Parathyroid adenoma (tissue), 2 donors: Measurements from ENCODE around the gene DMC1.

Source experiments
- H2AFZ ChIP-seq: fragments of 300-600 bp; sonication (generic); one replicate; pipeline ENCODE4 v1.7.0; 2017; ENCODE audit warnings: antibody characterized with exemption, mild to moderate bottlenecking
- H3K27ac ChIP-seq: fragments of 300-600 bp; sonication (generic); one replicate; pipeline ENCODE4 v1.7.0; 2017
- H3K27me3 ChIP-seq: fragments of 300-600 bp; sonication (generic); one replicate; pipeline ENCODE4 v1.7.0; 2017; ENCODE audit warnings: low read length; ENCODE audit not compliant: control insufficient read depth, insufficient read depth
- H3K36me3 ChIP-seq: fragments of 300-600 bp; sonication (generic); one replicate; pipeline ENCODE4 v1.7.0; 2017; ENCODE audit warnings: low read length; ENCODE audit not compliant: control insufficient read depth, insufficient read depth
- H3K4me1 ChIP-seq: fragments of 300-600 bp; sonication (generic); one replicate; pipeline ENCODE4 v1.7.0; 2017; ENCODE audit warnings: control low read depth
- H3K4me2 ChIP-seq: fragments of 300-600 bp; sonication (generic); one replicate; pipeline ENCODE4 v1.7.0; 2017; ENCODE audit warnings: low read length
- H3K4me3 ChIP-seq: fragments of 300-600 bp; sonication (generic); one replicate; pipeline ENCODE4 v1.7.0; 2017; ENCODE audit warnings: low read depth, low read length
- H3K79me2 ChIP-seq: fragments of 300-600 bp; sonication (generic); one replicate; pipeline ENCODE4 v1.7.0; 2017; ENCODE audit warnings: control low read depth
- H3K9ac ChIP-seq: fragments of 300-600 bp; sonication (generic); one replicate; pipeline ENCODE4 v1.7.0; 2017; ENCODE audit warnings: mild to moderate bottlenecking
- H3K9me3 ChIP-seq: fragments of 300-600 bp; sonication (generic); one replicate; pipeline ENCODE4 v1.7.0; 2017; ENCODE audit warnings: low read length; ENCODE audit not compliant: control insufficient read depth
- TF ChIP-seq, protein P1 (sequence below): fragments of 300-600 bp; sonication (generic); IDR thresholded peaks from one replicate; pipeline ENCODE4 v1.7.0; 2017; ENCODE audit warnings: antibody characterized with exemption, mild to moderate bottlenecking
- donor health status: primary hyperparathyroidism.

Gene DMC1

DNA sequence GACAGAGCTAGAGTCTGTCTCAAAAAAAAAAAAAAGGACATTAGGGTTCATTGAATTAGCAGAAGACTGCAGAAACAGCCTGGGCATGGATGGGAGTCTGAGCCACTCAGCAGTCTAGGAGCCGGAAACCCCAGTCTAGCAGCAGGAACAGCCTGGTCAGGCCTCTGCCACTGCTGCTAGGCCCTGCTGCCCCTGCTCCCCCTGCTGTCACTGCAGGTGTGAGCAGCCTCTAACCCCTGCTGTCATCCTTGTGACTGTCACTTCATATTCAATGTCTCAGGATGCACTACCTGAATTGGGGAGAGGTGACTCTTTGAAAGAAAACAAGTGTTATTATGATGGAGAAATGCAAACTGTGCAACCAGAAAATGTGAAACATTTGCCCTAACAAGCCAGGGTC lies 56.9 kb downstream of the DMC1 start:
- H3K4me1 ChIP-seq, result no peaks in the 10 kb centered on the region
- no peaks in the 10 kb centered on the region for H3K27me3 ChIP-seq
- H2AFZ ChIP-seq, result no peak overlapping the region
- H3K4me2 ChIP-seq, result no peak overlapping the region
- TF ChIP-seq, protein P1, sequence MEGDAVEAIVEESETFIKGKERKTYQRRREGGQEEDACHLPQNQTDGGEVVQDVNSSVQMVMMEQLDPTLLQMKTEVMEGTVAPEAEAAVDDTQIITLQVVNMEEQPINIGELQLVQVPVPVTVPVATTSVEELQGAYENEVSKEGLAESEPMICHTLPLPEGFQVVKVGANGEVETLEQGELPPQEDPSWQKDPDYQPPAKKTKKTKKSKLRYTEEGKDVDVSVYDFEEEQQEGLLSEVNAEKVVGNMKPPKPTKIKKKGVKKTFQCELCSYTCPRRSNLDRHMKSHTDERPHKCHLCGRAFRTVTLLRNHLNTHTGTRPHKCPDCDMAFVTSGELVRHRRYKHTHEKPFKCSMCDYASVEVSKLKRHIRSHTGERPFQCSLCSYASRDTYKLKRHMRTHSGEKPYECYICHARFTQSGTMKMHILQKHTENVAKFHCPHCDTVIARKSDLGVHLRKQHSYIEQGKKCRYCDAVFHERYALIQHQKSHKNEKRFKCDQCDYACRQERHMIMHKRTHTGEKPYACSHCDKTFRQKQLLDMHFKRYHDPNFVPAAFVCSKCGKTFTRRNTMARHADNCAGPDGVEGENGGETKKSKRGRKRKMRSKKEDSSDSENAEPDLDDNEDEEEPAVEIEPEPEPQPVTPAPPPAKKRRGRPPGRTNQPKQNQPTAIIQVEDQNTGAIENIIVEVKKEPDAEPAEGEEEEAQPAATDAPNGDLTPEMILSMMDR, result peak; percentile 21
- no peak overlapping the region for H3K27ac ChIP-seq
- no peaks in the 10 kb centered on the region for H3K9me3 ChIP-seq
- no peaks in the 10 kb centered on the region for H3K79me2 ChIP-seq
- no peaks in the 10 kb centered on the region for H3K36me3 ChIP-seq
- no peak overlapping the region for H3K9ac ChIP-seq
- no peak overlapping the region for H3K4me3 ChIP-seq

DNA sequence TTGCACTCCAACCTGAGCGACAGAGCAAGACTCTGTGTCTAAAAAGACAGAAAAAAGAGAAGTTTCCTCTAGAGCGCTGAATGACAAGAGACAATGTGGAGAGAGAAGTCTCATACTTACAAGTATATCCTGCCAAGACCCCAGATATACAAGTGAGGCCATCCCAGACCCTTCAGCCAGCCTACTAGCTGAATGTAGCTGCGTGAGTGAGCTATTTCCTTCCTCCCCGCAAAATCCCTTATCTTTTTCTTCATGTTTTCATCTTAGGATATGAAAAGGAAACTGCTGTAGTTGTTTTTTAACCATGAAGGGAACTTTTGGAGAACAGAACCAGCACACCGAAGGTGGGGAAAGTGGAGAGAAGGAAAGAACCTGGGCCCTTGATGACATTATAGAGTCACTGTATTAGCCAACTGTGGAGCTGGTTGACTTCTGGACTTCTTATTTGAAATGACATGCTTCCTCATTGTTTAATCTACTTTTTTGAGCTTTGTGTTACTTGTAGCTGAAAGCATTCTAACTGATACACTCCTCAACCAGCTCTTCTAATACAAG lies 59.5 kb downstream of the DMC1 start:
- no peak overlapping the region for H3K4me2 ChIP-seq
- no peak overlapping the region for H3K27ac ChIP-seq
- no peaks in the 10 kb centered on the region for H3K9me3 ChIP-seq
- no peak overlapping the region for H3K9ac ChIP-seq
- H3K27me3 ChIP-seq, result no peaks in the 10 kb centered on the region
- TF ChIP-seq, protein P1, result no peak
- H3K36me3 ChIP-seq, result no peaks in the 10 kb centered on the region
- H3K79me2 ChIP-seq, result no peaks in the 10 kb centered on the region
- H2AFZ ChIP-seq, result no peak overlapping the region
- H3K4me3 ChIP-seq, result no peak overlapping the region
- H3K4me1 ChIP-seq, result no peaks in the 10 kb centered on the region

DNA sequence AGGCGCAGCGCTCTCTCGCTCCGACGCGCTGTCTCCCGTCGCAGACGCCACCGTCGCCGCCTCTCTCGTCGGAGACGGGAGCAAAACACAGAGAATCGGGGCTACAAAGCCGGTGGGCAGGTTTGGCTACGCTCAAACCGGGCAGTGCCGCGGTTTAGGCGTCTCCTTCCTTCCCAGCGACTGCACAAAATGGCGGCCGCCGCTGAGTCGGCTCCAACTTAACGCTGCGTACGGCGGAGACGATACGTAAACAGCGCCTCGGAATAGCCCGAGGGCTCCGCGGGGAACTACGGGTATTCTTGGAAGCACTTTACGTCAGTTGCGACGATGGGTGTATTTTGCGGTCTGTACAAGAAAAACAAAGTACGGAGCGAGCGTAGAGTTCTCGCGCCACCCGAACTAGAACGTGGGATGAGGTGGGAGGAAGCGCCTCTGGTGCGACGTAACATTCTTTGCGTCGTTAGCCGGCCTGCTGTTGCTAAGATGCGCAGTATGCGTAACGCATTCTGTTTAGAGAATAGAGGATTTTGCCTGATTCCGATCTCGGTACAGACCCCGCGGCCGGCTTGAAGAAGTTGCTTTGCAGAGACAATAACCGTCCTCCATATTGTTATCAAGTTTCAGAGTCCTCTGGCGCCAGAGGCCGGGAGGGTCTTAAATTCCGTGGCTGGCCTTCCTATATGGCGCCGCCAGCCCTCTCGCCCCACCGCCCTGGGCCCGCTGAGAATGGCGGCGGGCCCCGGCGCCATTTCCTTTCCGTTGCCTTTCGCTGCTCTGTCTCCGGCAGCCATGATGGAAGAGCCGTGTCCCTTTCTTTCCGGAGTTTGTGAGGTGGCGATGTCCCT lies 63.6 kb downstream of the DMC1 start, which contains the start of gene DDX17:
DDX17 (minus strand) TSS at position 194 of the 845 bp plus-strand sequence.
- H3K4me1 ChIP-seq, result peaks cover 15% of the 10 kb centered on the region

DNA sequence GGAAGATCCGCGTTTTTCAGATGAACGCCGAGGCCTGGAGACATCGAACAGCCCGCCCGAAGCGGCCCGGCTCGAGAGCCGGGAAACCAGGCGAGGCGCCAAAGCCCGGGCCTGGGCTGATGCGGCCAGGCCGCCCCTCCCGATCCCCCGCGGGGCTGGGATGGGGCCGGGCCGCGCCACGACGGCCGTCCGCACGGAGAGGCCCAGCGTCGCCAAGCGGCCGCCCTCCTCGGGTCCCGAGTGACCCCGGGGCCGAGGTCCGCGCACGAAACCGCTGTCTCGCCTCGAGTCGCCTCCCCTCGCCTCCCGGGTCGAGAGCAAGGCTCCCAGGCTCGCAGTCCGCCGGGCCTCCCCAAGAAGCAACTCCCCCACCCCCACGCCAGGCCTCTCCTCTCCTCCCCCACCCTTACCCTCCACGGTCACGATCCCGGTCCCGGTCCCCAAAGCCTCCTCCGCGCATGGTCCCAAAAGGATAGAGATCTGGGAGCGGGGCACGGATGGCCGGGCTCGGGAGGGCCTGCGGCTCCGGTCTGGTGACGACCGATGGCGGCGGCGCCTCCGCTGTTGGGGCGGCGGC lies 64.4 kb downstream of the DMC1 start:
- peaks cover 6% of the 10 kb centered on the region for H3K36me3 ChIP-seq
- H3K27ac ChIP-seq, result peak overlapping the region; percentile 100
- peak overlapping the region; percentile 100 for H3K9ac ChIP-seq
- TF ChIP-seq, protein P1, result no peak
- H3K4me3 ChIP-seq, result peak overlapping the region; percentile 97
- H3K4me1 ChIP-seq, result peaks cover 16% of the 10 kb centered on the region
- H3K79me2 ChIP-seq, result peaks cover 32% of the 10 kb centered on the region
- H2AFZ ChIP-seq, result peak overlapping the region; percentile 93
- peak overlapping the region; percentile 88 for H3K4me2 ChIP-seq
- no peaks in the 10 kb centered on the region for H3K27me3 ChIP-seq
- H3K9me3 ChIP-seq, result no peaks in the 10 kb centered on the region

More for the DNA sequence above, 63.6 kb downstream of the DMC1 start, which contains the start of gene DDX17:
- TF ChIP-seq, protein P1, result peak; percentile 17
- H3K27ac ChIP-seq, result peak within 1 kb of the TSS; percentile 100
- H3K9ac ChIP-seq, result peak within 1 kb of the TSS; percentile 100
- peak within 1 kb of the TSS; percentile 97 for H3K4me3 ChIP-seq
- H3K9me3 ChIP-seq, result no peaks in the 10 kb centered on the region
- H3K36me3 ChIP-seq, result peaks cover 6% of the 10 kb centered on the region
- H3K79me2 ChIP-seq, result peaks cover 29% of the 10 kb centered on the region
- peak within 1 kb of the TSS; percentile 95 for H2AFZ ChIP-seq
- peak within 1 kb of the TSS; percentile 88 for H3K4me2 ChIP-seq
- H3K27me3 ChIP-seq, result no peaks in the 10 kb centered on the region
